Measurements from ENCODE around the gene PSMA7. TPM values are rescaled to one million over a fixed set of nuclear protein-coding genes. Genes with fewer than 3 reads are reported as not detected.

PSMA7 gene
- total and polyA plus RNA-seq, 4 donors: 109 to 342 (median 196) TPM

- Histone ChIP-seq H3K36me3 (ENCODE audit: control insufficient read depth in 4 of 4, insufficient read depth in 3 of 4, low read depth in 1 of 4, low read length in 3 of 4) (peaks cover 18 to 64% (median 52%) of the 10 kb centered on the region in 4 donors), H3K27me3 (ENCODE audit: control insufficient read depth in 4 of 4, insufficient read depth in 4 of 4, low read length in 3 of 4) (no peaks in the 10 kb centered on the region), H3K9me3 (ENCODE audit: control insufficient read depth in 4 of 4, low read length in 3 of 4) (no peaks in the 10 kb centered on the region), H3K4me1 (ENCODE audit: control insufficient read depth in 4 of 4, insufficient read depth in 4 of 4, low read length in 3 of 4) (peaks cover 9 to 42% (median 28%) of the 10 kb centered on the region in 4 donors), H3K27ac (ENCODE audit: low read depth in 1 of 2, low read length in 2 of 2) (no peak overlapping the region), H3K9ac (ENCODE audit: low read depth in 1 of 2, low read length in 2 of 2) (no peak overlapping the region), H3K4me3 (ENCODE audit: low read depth in 1 of 3, low read length in 3 of 3) (no peak overlapping the region)
- no peak for DNase-seq (ENCODE audit: low spot score)
- TF ChIP-seq, protein P1, sequence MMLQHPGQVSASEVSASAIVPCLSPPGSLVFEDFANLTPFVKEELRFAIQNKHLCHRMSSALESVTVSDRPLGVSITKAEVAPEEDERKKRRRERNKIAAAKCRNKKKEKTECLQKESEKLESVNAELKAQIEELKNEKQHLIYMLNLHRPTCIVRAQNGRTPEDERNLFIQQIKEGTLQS (IDR thresholded peaks at IDR 0.05): no peak
- no peak for TF ChIP-seq JUND (IDR thresholded peaks at IDR 0.05)
- TF ChIP-seq NR2F2 (IDR thresholded peaks at IDR 0.05): no peak
- no peak for TF ChIP-seq FOXA1 (IDR thresholded peaks at IDR 0.05)
- no peak for TF ChIP-seq RAD21 (IDR thresholded peaks at IDR 0.05)
- TF ChIP-seq HNF4A (conservative IDR thresholded peaks at IDR 0.05): no peak
- TF ChIP-seq HNF4G (IDR thresholded peaks at IDR 0.05): no peak
- WGBS: 75% methylated on average over 6 of the region's 6 CpGs
These were observed 6.2 kb downstream of the PSMA7 start for GRCh38 chr20:62137092-62137384.

DNA sequence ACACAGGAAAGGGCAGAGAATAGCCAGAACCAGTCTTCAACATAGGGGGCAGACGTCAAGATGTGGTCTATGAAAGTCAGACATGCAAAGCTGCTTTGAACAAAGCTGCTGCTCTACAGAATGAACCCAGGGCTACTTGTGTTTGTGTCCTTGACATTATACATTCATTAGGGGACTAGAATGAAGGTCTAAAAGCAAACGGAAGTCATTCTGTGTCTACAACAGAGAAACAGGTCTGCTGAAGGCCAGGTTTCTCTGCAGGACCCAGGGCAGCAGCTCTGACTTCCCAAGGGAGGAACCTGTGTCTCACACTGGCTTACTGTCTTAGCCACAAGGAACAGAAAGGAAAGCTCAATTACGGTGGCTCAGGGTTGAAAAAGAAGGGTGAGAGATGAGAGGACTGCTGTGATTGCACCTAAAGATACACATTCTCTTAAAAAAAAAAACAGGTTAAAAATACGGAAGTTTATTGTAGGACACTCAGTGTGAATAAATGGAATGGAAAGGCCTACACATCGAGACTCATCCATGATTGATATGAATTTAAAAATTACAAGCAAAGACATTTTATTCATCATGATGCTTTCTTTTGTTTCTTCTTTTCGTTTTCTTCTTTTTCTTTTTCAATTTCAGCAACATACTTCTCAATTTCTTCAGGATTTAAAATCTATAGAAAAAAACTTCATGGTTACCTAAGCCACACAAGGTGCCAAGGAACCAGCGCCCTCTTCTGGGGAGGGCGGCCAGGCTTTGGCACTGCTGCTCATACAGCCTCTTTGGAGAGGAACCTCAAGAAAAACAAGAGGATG is 6.7 kb downstream of the PSMA7 start:
- WGBS: 66% methylated on average over 8 of the region's 8 CpGs
- Histone ChIP-seq H3K27me3 (ENCODE audit: control insufficient read depth in 4 of 4, insufficient read depth in 4 of 4, low read length in 3 of 4) (no peaks in the 10 kb centered on the region), H3K36me3 (ENCODE audit: control insufficient read depth in 4 of 4, insufficient read depth in 3 of 4, low read depth in 1 of 4, low read length in 3 of 4) (peaks cover 20 to 69% (median 58%) of the 10 kb centered on the region in 4 donors), H3K4me3 (ENCODE audit: low read depth in 1 of 3, low read length in 3 of 3) (no peak overlapping the region), H3K9ac (ENCODE audit: low read depth in 1 of 2, low read length in 2 of 2) (no peak overlapping the region), H3K27ac (ENCODE audit: low read depth in 1 of 2, low read length in 2 of 2) (no peak overlapping the region), H3K9me3 (ENCODE audit: control insufficient read depth in 4 of 4, low read length in 3 of 4) (no peaks in the 10 kb centered on the region), H3K4me1 (ENCODE audit: control insufficient read depth in 4 of 4, insufficient read depth in 4 of 4, low read length in 3 of 4) (peaks cover 9 to 37% (median 23%) of the 10 kb centered on the region in 4 donors)
- TF ChIP-seq, protein P2, sequence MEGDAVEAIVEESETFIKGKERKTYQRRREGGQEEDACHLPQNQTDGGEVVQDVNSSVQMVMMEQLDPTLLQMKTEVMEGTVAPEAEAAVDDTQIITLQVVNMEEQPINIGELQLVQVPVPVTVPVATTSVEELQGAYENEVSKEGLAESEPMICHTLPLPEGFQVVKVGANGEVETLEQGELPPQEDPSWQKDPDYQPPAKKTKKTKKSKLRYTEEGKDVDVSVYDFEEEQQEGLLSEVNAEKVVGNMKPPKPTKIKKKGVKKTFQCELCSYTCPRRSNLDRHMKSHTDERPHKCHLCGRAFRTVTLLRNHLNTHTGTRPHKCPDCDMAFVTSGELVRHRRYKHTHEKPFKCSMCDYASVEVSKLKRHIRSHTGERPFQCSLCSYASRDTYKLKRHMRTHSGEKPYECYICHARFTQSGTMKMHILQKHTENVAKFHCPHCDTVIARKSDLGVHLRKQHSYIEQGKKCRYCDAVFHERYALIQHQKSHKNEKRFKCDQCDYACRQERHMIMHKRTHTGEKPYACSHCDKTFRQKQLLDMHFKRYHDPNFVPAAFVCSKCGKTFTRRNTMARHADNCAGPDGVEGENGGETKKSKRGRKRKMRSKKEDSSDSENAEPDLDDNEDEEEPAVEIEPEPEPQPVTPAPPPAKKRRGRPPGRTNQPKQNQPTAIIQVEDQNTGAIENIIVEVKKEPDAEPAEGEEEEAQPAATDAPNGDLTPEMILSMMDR (IDR thresholded peaks at IDR 0.05; ENCODE audit: low read depth, low read length, missing input control): peak; percentile 68
- TF ChIP-seq RAD21 (IDR thresholded peaks at IDR 0.05): peak; percentile 77 to 80
- no peak for TF ChIP-seq FOXA1 (IDR thresholded peaks at IDR 0.05)
- peak; percentile 67 for DNase-seq (ENCODE audit: low spot score)

- no peak overlapping the region for H3K9ac ChIP-seq (ENCODE audit: low read depth in 1 of 2, low read length in 2 of 2)
- no peaks in the 10 kb centered on the region for H3K27me3 ChIP-seq (ENCODE audit: control insufficient read depth in 4 of 4, insufficient read depth in 4 of 4, low read length in 3 of 4)
- H3K4me1 ChIP-seq (ENCODE audit: control insufficient read depth in 4 of 4, insufficient read depth in 4 of 4, low read length in 3 of 4): peaks cover 4 to 29% (median 16%) of the 10 kb centered on the region in 4 donors
- H3K9me3 ChIP-seq (ENCODE audit: control insufficient read depth in 4 of 4, low read length in 3 of 4): no peaks in the 10 kb centered on the region
- WGBS: 96% methylated on average over 8 of the region's 8 CpGs
- peak overlapping the region; percentile 37 to 63 for H3K27ac ChIP-seq (ENCODE audit: low read depth in 1 of 2, low read length in 2 of 2)
- no peak overlapping the region for H3K4me3 ChIP-seq (ENCODE audit: low read depth in 1 of 3, low read length in 3 of 3)
- no peak for DNase-seq (ENCODE audit: low spot score)
- peaks cover 21 to 77% (median 61%) of the 10 kb centered on the region in 4 donors for H3K36me3 ChIP-seq (ENCODE audit: control insufficient read depth in 4 of 4, insufficient read depth in 3 of 4, low read depth in 1 of 4, low read length in 3 of 4)
- no peak for TF ChIP-seq NR2F2 (IDR thresholded peaks at IDR 0.05)
- no peak for TF ChIP-seq HNF4G (IDR thresholded peaks at IDR 0.05)
- no peak for TF ChIP-seq RXRA (IDR thresholded peaks at IDR 0.05)
- TF ChIP-seq FOXA1 (IDR thresholded peaks at IDR 0.05): no peak
- TF ChIP-seq REST (IDR thresholded peaks at IDR 0.05): no peak
- no peak for TF ChIP-seq YY1 (IDR thresholded peaks at IDR 0.05)
- TF ChIP-seq, protein P3, sequence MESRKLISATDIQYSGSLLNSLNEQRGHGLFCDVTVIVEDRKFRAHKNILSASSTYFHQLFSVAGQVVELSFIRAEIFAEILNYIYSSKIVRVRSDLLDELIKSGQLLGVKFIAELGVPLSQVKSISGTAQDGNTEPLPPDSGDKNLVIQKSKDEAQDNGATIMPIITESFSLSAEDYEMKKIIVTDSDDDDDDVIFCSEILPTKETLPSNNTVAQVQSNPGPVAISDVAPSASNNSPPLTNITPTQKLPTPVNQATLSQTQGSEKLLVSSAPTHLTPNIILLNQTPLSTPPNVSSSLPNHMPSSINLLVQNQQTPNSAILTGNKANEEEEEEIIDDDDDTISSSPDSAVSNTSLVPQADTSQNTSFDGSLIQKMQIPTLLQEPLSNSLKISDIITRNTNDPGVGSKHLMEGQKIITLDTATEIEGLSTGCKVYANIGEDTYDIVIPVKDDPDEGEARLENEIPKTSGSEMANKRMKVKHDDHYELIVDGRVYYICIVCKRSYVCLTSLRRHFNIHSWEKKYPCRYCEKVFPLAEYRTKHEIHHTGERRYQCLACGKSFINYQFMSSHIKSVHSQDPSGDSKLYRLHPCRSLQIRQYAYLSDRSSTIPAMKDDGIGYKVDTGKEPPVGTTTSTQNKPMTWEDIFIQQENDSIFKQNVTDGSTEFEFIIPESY (IDR thresholded peaks at IDR 0.05): no peak
- TF ChIP-seq HNF4A (conservative IDR thresholded peaks at IDR 0.05): no peak
- TF ChIP-seq RAD21 (IDR thresholded peaks at IDR 0.05): no peak
- TF ChIP-seq SP1 (IDR thresholded peaks at IDR 0.05): no peak
- TF ChIP-seq, protein P1 (IDR thresholded peaks at IDR 0.05): no peak
- TF ChIP-seq, protein P4, sequence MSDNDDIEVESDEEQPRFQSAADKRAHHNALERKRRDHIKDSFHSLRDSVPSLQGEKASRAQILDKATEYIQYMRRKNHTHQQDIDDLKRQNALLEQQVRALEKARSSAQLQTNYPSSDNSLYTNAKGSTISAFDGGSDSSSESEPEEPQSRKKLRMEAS (IDR thresholded peaks at IDR 0.05): no peak
- TF ChIP-seq JUND (IDR thresholded peaks at IDR 0.05): no peak
These were observed 7.5 kb downstream of the PSMA7 start for GRCh38 chr20:62135573-62136266.

Data from liver (tissue), 9 donors.